NCI-H2029 treated with DMSO at 0.1 percent for 48 hours (cell line): ENCODE results near the gene HNRNPAB.

Experiments used
- DNase-seq: peaks from one replicate; lab custom pipeline; 2025; lab: John Stamatoyannopoulos, UW

The HNRNPAB gene

DNA sequence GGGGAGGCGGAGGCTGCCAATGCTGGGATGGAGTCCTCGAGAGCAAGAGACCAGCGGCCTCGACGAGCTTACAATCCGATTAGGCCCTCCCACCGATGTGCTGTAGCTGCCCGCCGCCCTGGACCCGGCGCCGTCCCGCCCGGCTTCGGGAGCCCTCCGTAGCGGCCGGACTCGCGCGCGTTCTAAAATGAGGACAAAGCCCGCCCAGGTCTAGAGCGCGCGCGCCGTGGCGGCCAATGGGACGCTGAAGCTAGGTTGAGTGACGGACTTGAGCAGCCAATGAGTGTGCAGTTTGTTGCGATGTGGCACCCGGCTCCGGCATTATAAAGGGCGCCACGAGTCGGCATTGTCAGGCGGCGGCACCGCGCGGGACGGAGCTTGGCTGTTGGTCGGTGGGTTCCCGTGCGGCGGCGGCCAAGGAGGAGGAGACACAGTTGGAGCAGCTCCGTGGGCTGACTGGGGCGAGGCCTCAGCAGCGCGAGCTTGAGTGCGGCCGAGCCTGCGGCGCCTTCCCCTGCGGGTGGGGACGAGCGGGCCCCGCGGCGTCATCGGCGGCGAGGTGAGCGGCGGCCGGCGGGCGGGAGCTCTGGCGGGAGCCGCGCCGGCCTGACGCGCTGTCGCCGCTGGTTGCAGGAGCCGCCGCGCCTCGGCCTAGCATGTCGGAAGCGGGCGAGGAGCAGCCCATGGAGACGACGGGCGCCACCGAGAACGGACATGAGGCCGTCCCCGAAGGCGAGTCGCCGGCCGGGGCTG lies at the start of gene HNRNPAB:
Gene HNRNPAB (plus strand): TSS at position 352 of the 753 bp plus-strand sequence. CDS start 305 bp downstream, at position 657.
- peak; percentile 85 for DNase-seq

DNA sequence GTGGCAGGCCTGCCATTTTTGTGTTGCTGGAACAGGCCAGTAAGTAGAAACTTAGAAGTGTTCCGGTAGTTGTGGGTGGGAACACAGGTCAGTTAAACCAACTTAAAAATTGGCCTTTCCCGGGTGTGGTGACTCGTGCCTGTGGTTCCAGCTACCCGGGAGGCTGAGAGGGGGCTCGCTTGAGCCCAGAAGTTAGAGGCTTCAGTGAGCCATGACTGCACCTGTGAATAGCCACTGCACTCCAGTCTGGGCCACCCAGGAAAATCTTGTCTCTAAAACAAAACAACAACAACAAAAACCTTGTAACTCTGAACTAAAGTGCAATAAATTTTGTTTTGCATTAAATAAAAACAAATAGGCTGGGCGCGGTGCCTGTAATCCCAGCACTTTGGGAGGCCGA lies 49.3 kb upstream of the HNRNPAB start:
- no peak for DNase-seq

DNA sequence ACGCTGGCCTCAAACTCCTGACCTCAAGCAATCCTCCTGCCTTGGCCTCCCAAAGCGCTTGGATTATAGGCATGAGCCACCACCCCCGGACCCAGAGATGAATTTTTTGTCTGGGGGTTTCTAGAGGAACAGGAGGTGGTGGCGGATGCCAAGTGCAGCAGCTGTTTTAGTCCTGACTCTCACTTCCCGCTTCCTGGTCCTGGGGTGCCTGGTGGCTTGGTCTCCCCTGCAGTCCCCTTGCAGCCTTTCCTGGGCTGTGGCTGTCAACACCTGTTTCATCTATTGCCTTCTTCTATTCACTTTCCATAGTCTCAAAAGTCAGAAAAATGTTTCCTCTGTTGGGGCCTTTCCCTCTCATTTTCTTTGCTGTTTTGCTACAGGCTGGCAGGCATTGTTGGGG lies 44.2 kb upstream of the HNRNPAB start:
- no peak for DNase-seq

DNA sequence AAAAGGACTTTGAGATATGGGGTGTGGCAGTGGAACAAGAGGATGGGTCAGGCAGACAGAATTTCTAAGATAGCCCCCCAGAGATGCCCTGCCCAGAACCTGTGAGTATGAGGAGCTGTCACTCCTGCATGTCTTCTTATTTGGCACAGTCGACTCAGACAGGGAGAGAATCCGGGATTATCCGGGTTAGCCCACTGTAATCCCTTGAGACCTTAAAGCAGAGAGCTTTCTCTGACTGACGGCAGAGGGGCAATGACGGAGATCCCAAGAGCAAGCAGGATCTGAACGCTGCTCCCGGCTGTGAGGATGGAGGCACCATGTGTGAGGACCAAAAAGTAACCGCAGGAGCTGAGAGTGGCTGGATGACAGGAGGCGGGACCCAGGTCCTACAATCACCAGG lies 41.9 kb upstream of the HNRNPAB start:
- no peak for DNase-seq

DNA sequence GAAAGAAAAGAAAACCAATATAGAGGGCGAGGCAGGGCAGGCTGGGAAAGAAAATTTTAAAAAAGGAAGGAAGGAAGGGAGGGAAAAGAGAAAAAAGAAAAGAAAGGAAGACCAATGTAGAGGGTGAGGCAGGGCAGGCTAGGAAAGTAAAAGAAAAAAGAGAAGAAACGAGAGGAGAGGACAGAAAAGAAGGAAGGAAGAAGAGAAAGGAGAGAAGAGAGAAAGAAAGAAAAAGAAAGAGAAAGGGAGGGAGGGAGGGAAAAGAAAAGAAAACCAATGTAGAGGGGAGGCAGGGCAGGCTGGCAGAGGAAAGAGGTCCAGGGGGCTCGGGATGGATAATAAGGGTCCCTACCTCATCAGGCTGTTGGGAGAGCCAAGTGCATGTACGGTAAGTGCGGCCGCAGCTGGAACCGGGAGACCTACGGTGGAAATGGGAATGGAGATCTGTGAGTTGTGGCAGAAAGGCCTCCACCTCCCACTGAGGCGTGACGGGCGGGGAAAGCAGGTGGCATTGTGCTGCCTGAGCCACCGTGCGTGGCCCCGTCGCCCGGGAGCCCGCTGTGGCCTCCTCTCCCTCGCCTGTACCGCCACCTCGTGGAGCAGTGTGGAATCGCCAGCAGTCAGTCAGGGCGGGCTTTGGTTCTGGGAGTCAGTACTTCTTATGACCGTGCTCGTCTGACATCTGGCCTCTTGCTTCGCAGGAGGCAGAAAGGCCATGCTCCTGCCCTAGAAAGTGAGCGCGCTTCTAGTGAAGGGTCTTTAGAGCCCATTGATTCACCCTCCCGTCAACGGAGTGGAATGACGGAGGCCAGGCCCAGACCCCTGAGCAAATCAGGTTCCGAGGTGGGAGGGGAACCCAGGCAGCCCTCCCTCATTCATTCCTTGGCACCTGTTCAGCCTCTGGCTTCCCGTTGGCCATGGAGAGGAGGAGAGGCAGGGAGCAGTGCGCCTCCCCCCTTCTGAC lies 40.3 kb upstream of the HNRNPAB start:
- DNase-seq: peak; percentile 90

DNA sequence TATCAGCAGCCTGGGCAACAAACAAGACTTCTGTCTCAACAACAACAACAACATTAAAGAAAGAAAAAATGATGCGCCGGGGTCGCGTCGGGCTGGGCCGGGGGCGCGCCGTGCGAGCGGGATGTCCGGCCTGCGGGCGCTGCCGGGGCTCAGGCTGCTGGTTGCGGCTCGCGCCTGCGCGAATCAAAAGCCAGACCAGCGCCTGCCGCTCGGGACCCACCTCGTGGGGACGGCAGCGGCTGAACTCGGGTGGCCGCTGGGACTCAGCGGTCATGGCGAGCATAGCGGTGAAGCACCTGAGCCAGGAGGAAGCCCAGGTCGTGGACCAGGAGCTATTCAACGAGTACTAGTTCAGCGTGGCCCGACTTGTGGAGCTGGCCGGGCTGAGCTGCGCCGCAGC lies 38.8 kb upstream of the HNRNPAB start:
- DNase-seq: no peak

DNA sequence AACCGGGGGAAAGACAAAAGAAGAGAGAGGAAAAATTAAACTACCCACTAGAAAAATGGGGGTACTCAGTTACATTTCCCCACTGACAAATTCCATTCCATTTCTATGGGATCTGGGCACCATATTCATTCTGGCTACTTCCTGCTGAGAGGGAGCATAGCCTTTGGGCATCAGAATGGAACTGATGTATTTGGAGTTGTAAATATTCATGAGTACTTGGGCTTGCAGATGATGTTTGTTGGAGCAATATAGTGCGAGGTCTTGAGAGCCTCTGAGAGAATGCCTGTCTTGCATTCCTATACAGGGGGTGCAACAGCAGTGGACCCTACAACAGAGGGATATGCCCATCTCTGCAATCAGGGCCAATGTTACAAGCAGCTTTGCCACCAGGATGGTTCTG lies 33.9 kb upstream of the HNRNPAB start:
- no peak for DNase-seq

DNA sequence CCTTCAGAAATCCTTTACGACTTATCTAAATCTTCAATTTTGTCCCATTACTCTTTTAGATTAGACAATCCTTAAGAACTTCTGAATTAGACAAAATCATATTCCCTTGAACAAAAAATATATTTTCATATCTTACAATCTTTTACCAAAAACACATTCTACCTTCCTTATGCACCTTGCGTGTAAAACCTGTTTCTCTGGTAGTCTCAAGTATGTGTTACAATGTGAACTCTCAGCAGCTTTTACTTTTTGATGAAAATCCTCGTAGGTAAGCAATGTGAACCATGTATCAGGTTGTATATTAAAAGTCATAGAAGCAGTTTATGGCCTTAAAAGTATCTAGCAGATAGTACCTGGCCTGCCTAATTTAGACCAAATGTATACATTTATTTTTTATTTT lies 29.9 kb upstream of the HNRNPAB start:
- DNase-seq: no peak

DNA sequence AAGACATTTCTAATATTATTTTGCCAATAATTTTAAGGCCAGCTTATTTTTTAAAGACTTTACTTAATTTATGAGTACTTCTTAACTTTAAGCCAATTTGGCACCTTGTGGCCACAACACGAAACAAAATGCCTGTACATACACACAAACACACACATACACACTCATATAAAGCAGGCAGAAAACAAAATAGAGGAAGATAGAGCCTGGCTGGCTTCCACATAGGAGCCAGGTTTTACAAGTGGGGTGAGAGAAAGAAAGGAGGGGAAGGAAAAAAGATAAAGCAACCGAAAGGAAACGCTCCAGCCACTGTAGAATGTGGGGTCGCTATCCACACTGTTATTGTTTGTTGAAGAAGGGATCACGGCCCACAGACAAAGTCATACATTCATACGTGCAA lies 27.5 kb upstream of the HNRNPAB start:
- no peak for DNase-seq

DNA sequence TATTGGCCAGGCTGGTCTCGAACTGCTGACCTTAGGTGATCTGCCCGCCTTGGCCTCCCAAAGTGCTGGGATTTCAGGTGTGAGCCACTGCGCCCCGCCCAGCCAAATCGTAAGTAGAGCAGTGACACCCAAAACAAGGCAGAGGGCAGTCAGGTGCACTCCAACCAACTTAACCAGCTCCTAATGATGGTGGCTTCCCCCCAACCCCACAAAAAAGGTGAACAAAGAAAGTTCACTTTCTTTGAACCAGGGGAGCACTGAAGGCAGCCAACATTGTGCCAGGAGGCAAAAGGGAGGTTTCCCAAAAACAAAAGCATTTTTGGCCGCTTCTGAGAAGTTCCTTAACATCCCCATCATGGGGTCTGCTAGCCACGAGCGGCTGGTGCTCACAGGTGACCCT lies 26.8 kb upstream of the HNRNPAB start:
- no peak for DNase-seq

DNA sequence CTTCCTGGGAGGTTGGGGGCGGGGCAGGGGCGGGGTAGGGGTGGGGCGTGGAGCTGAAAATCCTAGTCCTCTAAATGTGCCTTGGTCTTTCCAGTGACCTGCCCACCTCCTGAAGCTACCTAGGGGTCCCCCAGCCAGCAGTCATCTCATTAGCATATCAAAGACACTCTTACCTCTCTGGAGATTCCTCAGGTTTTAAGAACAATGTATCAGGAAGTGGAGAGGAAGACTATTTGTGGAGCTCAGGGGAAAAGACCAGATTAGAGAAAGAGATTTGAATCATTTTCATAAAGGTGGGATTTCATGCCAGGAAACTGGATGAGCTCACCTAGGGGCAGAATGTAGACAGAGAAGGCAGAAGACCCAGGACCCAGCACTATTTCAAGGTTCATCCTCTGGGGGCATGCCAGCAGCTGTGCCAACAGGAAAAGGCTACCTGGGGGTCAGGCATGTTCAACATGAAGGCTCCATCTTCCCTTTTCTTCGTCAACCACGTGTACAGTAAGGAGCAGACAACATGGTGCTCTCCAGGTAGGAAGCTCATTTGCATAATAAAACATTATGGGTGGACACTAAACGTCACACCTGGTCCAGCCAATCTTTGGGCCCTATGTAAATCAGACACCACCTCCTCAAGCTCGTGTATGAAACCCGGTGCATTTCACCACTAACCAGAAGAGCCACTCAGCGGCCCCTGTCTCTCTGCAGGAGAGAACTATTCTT lies 24.0 kb upstream of the HNRNPAB start:
- DNase-seq: no peak

DNA sequence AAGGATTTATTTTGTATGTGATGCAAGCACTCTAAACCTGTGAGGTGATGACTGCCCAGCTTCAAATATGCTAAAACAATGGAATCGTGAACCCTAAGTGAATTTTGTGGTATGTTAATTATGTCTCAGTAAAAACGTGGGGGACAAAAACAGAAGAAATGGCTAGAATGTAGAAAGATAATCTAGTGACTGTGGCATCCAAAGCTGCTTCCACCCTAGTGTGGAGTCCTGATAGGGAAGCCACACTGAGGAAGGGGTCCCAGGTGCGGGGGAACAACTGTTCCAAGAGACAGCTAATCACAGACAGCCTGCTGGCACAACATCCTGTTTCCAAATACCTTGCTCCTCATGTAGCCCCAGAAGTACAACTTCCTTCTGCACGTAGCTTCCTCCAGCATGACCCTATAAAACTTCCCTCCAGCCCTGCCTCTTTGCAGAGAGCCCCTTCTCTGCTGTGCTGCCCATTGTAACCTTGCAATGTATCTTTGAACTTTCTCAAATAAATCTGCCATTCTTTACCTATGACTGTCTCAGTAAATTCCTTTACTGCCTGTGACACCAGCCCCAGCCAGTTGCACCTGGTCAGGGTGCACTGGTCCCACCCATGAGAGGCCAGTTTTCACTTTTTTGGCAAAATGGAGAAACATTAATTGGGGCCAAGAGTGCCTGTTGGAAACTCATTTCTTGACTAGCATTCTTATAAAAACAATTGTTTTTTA lies 22.0 kb upstream of the HNRNPAB start:
- no peak for DNase-seq

DNA sequence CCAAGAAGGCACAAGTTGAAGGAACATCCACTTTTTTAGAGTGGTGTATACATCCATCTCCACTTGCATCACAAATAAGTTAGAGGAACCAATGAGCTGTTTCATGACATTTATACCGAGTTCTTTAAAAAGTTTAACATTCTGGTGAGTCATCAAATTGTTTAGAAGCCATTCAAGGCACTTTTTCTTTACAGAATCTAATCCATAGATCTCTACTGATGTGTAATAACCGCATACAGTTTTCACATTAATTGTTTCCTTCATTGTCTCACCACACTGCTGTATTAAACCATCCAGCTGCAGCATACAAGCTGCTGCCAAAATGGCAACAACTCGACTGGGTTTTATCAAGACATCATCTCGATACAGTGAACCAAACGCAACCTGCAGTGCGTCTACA lies 17.9 kb upstream of the HNRNPAB start:
- no peak for DNase-seq

DNA sequence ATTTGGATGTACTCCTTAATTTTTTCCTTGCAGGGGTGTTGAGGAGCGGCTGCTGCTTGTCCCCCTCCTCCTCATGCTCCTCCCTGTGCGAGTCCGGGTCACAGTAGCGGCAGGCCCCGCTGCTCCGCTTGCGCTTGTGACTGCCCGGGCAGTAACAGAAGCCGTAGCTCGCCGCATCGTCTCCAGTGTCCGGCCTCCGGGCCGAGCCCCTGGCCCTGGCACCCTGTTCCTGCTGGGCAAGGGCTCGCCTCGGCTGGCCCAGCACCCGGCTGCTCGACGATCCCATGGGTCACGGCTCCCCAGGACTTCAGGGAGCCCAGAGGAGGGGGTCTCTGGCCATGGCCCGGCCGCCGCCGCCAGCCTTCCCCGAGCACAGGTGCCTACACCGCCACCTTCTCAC lies 17.3 kb upstream of the HNRNPAB start, which contains the start of gene GMCL2:
Gene GMCL2 (minus strand): TSS at position 358 of the 400 bp plus-strand sequence. CDS start 72 bp downstream, at position 286.
- DNase-seq: no peak

DNA sequence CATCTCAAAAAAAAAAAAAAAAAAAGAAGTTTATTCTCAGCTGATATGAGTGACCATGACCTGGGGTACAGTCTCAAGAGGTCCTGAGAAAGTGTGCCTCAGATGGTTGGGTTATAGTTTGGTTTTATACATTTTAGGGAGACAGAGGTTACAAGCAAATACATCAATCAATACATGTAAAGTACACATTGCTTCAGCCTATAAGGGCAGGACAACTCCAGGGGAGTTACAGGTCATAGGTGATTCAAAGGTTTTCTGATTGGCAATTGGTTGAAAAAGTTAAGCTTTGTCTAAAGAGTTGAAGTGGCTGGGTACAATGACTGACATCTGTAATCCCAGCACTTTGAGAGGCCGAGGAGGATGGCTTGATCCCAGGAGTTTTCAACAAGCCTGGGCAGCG lies 14.9 kb upstream of the HNRNPAB start:
- DNase-seq: no peak

DNA sequence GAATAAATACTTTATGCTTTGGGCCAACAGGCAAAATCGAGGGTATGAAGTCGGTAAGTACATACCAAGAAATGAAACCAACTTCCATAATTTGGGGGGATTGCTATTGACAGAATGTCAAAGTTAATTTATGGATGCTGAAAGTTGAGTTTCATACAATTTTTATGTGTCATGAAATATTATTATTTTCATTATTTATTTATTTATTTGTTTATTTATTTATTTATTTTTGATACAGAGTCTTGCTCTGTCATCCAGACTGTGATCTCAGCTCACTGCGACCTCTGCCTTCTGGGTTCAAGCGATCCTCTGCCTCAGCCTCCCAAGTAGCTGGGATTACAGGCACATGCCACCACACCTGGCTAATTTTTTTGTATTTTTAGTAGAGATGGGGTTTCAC lies 12.7 kb upstream of the HNRNPAB start:
- DNase-seq: no peak

DNA sequence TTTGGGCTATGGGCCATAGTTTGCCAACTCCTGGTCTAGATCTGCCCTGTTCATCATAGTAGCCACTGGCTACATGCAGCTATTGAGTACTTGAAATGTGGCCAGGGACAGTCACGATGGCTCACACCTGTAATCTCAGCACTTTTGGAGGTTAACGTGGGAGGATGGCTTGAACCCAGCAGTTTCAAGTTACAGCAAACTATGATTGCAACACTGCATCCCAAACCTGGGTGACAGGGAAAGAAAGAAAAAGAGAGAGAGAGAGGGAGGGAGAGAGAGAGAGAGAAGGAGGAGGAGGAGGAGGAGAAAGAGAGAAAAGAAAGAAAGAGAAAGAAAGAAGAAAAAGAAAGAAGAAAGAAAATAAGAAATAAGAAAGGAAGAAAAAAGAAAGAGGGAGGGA lies 12.1 kb upstream of the HNRNPAB start:
- DNase-seq: peak; percentile 12

DNA sequence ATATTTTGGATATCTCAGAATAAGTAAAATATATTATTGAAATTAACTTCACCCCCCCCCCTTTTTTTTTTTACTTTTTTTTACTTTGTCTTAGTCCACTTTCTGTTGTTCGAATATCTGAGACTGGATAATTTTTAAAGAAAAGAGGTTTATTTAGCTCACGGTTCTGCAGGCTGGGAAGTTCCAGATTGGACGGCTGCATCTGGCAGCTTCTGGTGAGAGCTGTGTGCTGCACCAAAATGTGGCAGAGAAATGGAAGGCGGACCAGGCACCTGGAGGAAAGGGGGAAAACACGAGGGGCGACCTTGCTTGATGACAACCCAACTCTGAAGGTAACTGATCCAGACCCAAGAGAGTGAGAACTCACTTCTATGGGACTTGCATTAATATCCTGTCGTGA lies 11.5 kb upstream of the HNRNPAB start:
- DNase-seq: no peak

DNA sequence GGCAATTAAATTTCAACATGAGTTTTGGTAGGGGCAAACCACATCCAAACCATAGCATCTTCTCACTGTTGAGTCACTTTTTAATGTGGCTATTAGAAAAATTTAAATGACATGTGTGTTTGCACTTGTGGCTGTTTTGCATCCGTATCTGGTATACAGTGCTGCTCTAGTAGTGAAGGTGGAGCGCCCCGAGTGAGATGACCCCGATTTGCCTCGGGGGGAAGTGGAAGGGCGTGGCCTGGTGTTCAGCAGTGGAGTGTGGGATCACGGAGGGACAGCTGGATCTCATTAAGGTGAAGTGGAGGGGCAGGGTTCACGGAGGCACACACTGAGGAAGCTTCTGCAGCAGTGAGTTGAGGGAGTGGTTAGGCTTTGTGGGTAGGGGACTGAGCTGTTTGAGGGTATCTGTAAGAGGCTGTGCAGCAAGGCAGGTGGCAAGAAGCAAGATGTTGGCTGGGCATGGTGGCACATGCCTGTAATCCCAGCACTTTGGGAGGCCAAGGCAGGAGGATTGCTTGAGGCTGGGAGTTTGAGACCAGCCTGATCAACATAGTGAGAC lies 11.0 kb upstream of the HNRNPAB start:
- no peak for DNase-seq

DNA sequence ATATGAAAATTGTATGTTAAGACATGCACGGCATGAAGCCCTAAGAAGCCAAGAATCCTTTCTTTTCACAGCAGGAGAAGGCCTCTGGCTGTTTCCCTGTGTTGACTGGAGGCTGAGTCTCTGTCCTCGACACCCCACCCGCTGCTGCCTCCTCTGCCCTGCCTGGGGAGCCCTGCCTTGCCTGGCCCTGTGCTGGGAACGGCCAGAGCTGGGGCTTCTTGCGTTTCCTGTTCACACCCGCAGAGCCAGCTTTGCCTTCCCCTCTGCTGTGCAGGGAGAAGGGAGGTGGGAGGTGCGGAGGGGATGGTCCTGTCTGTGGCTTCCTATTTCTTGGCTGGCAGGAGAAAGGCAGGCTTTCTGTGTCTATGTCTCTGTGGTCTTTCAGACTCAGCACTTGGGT lies 10.3 kb upstream of the HNRNPAB start:
- no peak for DNase-seq

DNA sequence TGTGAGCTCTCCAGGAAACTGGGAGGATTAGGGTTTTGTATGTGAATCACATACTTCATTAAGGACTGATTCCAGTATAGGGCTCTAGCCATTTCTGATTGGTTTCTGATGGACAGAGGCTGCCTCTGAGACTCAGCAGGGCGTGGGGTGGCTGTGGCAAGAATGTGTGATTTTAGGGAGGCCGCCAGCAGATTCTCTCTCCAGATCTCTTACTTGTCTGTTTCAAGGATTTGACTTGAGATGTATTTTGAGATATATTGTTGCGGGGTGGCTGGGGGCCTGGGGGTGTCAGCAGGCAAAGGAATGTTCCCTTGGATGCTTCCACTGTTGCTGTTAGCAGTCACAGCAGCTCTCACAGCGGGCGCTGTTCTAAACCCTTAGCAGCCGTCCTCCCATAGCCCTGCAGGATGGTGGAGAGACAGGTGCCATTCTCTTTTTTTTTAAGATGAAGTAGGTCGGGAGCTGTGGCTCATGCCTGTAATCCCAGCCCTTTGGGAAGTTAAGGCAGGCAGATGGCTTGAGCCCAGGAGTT lies 8.0 kb upstream of the HNRNPAB start:
- DNase-seq: no peak
